Ishikawa (cell line): ENCODE results near the gene PREX1.

Source experiments
- CREB1 ChIP-seq: IDR thresholded peaks from 2 replicates; pipeline ENCODE4 v1.6.1; 2012; ENCODE audit warnings: low read depth
- EP300 ChIP-seq: IDR thresholded peaks from 2 replicates; pipeline ENCODE4 v1.6.1; 2012; ENCODE audit warnings: borderline replicate concordance
- REST ChIP-seq: IDR thresholded peaks from 2 replicates; pipeline ENCODE4 v1.6.1; 2012; ENCODE audit warnings: low read depth, mild to moderate bottlenecking
- TAF1 ChIP-seq: IDR thresholded peaks from 2 replicates; pipeline ENCODE4 v1.6.1; 2012; ENCODE audit warnings: low read depth, mild to moderate bottlenecking
- TCF12 ChIP-seq: IDR thresholded peaks from 2 replicates; pipeline ENCODE4 v1.6.1; 2012; ENCODE audit warnings: low read depth
- YY1 ChIP-seq: IDR thresholded peaks from 2 replicates; pipeline ENCODE4 v1.6.1; 2012; ENCODE audit warnings: low read depth

- TF ChIP-seq EP300 (no peak), CREB1 (no peak), REST (no peak), TAF1 (no peak), YY1 (no peak), TCF12 (no peak)
Measured at GRCh38 chr20:48621376-48622078, 206.3 kb downstream of the PREX1 start.
